Measurements from ENCODE around the gene NOVA2. TPM values are rescaled to one million over a fixed set of nuclear protein-coding genes. Genes with fewer than 3 reads are reported as not detected.
"Not testable (repeated sequence)": the region's sequence is repeated elsewhere in the genome, so short reads cannot be mapped to it uniquely, and the experiment has no call there.

Gene NOVA2
- total RNA-seq, 2 donors from 2014 or later, result not detected

- Mint-ChIP-seq H3K36me3 (ENCODE audit: low read depth) (peaks cover 2% of the 10 kb centered on the region), H3K4me1 (peaks cover 15% of the 10 kb centered on the region), H3K27ac (peak overlapping the region; percentile 43), H3K4me3 (peak overlapping the region; percentile 43), H3K27me3 (no peaks in the 10 kb centered on the region)
- H3K9me3 ChIP-seq (ENCODE audit: control insufficient read depth, low read length, poor library complexity, severe bottlenecking), result no peaks in the 10 kb centered on the region
- no peak for ATAC-seq
- no peak for DNase-seq
Measured at GRCh38 chr19:45899919-45900589, 73.6 kb downstream of the NOVA2 start.

- Mint-ChIP-seq H3K27me3 (no peaks in the 10 kb centered on the region), H3K36me3 (ENCODE audit: low read depth) (peaks cover 2% of the 10 kb centered on the region), H3K4me1 (peaks cover 15% of the 10 kb centered on the region), H3K4me3 (peak overlapping the region; percentile 21), H3K27ac (no peak overlapping the region)
- DNase-seq, result no peak
- no peaks in the 10 kb centered on the region for H3K9me3 ChIP-seq (ENCODE audit: control insufficient read depth, low read length, poor library complexity, severe bottlenecking)
- no peak for ATAC-seq
Measured at GRCh38 chr19:45899253-45899652, 74.4 kb downstream of the NOVA2 start.

- peaks cover 2% of the 10 kb centered on the region for H3K36me3 Mint-ChIP-seq (ENCODE audit: low read depth)
Measured at GRCh38 chr19:45897261-45897812, 76.3 kb downstream of the NOVA2 start.

GRCh38 chr19:45895983-45896599, 77.6 kb downstream of the NOVA2 start:
- H3K27me3 Mint-ChIP-seq; H3K27ac Mint-ChIP-seq; H3K36me3 Mint-ChIP-seq (ENCODE audit: low read depth); H3K9me3 ChIP-seq (ENCODE audit: control insufficient read depth, low read length, poor library complexity, severe bottlenecking); ATAC-seq; H3K4me1 Mint-ChIP-seq; DNase-seq; H3K4me3 Mint-ChIP-seq: not testable (repeated sequence)

More at GRCh38 chr19:45897261-45897812, 76.3 kb downstream of the NOVA2 start:
- H3K27ac Mint-ChIP-seq, result no peak overlapping the region
- no peak for ATAC-seq
- no peak for DNase-seq
- H3K4me1 Mint-ChIP-seq, result peaks cover 13% of the 10 kb centered on the region
- no peak overlapping the region for H3K4me3 Mint-ChIP-seq
- H3K9me3 ChIP-seq (ENCODE audit: control insufficient read depth, low read length, poor library complexity, severe bottlenecking), result no peaks in the 10 kb centered on the region
- H3K27me3 Mint-ChIP-seq, result no peaks in the 10 kb centered on the region

GRCh38 chr19:45895519-45895972, 78.1 kb downstream of the NOVA2 start:
- Mint-ChIP-seq H3K27me3 (no peaks in the 10 kb centered on the region), H3K27ac (no peak overlapping the region), H3K36me3 (ENCODE audit: low read depth) (peaks cover 2% of the 10 kb centered on the region), H3K4me3 (no peak overlapping the region), H3K4me1 (peaks cover 7% of the 10 kb centered on the region)
- DNase-seq, result no peak
- H3K9me3 ChIP-seq (ENCODE audit: control insufficient read depth, low read length, poor library complexity, severe bottlenecking), result no peaks in the 10 kb centered on the region
- ATAC-seq, result no peak

- Mint-ChIP-seq H3K4me3 (no peak overlapping the region), H3K27ac (no peak overlapping the region), H3K27me3 (no peaks in the 10 kb centered on the region), H3K36me3 (ENCODE audit: low read depth) (peaks cover 3% of the 10 kb centered on the region), H3K4me1 (peaks cover 13% of the 10 kb centered on the region)
- no peak for ATAC-seq
- H3K9me3 ChIP-seq (ENCODE audit: control insufficient read depth, low read length, poor library complexity, severe bottlenecking), result no peaks in the 10 kb centered on the region
- DNase-seq, result no peak
Measured at GRCh38 chr19:45890877-45891276, 82.8 kb downstream of the NOVA2 start.

GRCh38 chr19:45889210-45889885, 84.3 kb downstream of the NOVA2 start:
- DNase-seq (no peak), ATAC-seq (no peak)
- Mint-ChIP-seq H3K27ac (peak overlapping the region; percentile 29), H3K4me3 (no peak overlapping the region), H3K36me3 (ENCODE audit: low read depth) (peaks cover 3% of the 10 kb centered on the region), H3K4me1 (peaks cover 13% of the 10 kb centered on the region), H3K27me3 (no peaks in the 10 kb centered on the region)
- H3K9me3 ChIP-seq (ENCODE audit: control insufficient read depth, low read length, poor library complexity, severe bottlenecking), result no peaks in the 10 kb centered on the region

- ATAC-seq (no peak), DNase-seq (no peak)
- no peaks in the 10 kb centered on the region for H3K27me3 Mint-ChIP-seq
- no peak overlapping the region for H3K4me3 Mint-ChIP-seq
- H3K4me1 Mint-ChIP-seq, result peaks cover 18% of the 10 kb centered on the region
- no peaks in the 10 kb centered on the region for H3K9me3 ChIP-seq (ENCODE audit: control insufficient read depth, low read length, poor library complexity, severe bottlenecking)
- peak overlapping the region; percentile 98 for H3K27ac Mint-ChIP-seq
- peaks cover 3% of the 10 kb centered on the region for H3K36me3 Mint-ChIP-seq (ENCODE audit: low read depth)
Measured at GRCh38 chr19:45887200-45887710, 86.4 kb downstream of the NOVA2 start.

GRCh38 chr19:45886427-45887199, 87.1 kb downstream of the NOVA2 start:
- Mint-ChIP-seq H3K4me1 (peaks cover 20% of the 10 kb centered on the region), H3K27me3 (no peaks in the 10 kb centered on the region), H3K36me3 (ENCODE audit: low read depth) (peaks cover 3% of the 10 kb centered on the region), H3K4me3 (peak overlapping the region; percentile 98), H3K27ac (peak overlapping the region; percentile 98)
- ATAC-seq, result peak; percentile 77
- DNase-seq, result peak; percentile 73 to 82 (median 78)
- no peaks in the 10 kb centered on the region for H3K9me3 ChIP-seq (ENCODE audit: control insufficient read depth, low read length, poor library complexity, severe bottlenecking)

GRCh38 chr19:45885556-45886426, 87.9 kb downstream of the NOVA2 start, which contains the start of gene IRF2BP1:
IRF2BP1 (minus strand) TSS chr19:45886141; CDS start chr19:45885774, 367 bp downstream.
- peak; percentile 79 to 87 (median 82) for DNase-seq
- Mint-ChIP-seq H3K36me3 (ENCODE audit: low read depth) (peaks cover 3% of the 10 kb centered on the region), H3K27me3 (no peaks in the 10 kb centered on the region), H3K4me3 (peak within 1 kb of the TSS; percentile 98), H3K27ac (peak within 1 kb of the TSS; percentile 98), H3K4me1 (peaks cover 25% of the 10 kb centered on the region)
- H3K9me3 ChIP-seq (ENCODE audit: control insufficient read depth, low read length, poor library complexity, severe bottlenecking), result no peaks in the 10 kb centered on the region
- peak; percentile 81 for ATAC-seq

GRCh38 chr19:45884682-45885555, 88.7 kb downstream of the NOVA2 start:
- Mint-ChIP-seq H3K27me3 (no peaks in the 10 kb centered on the region), H3K36me3 (ENCODE audit: low read depth) (peaks cover 3% of the 10 kb centered on the region), H3K4me1 (peaks cover 25% of the 10 kb centered on the region), H3K27ac (no peak overlapping the region), H3K4me3 (peak overlapping the region; percentile 62)
- DNase-seq, result no peak
- ATAC-seq, result no peak
- no peaks in the 10 kb centered on the region for H3K9me3 ChIP-seq (ENCODE audit: control insufficient read depth, low read length, poor library complexity, severe bottlenecking)
